HepG2 (cell line): Measurements from ENCODE around the gene LGALS1. TPM values are rescaled to one million over a fixed set of nuclear protein-coding genes. Genes with fewer than 3 reads are reported as not detected.
A peak's percentile ranks its signal among the peaks of the same experiment; 100 is the strongest.

Source experiments
- ARID5B ChIP-seq: IDR thresholded peaks from 2 replicates; pipeline ENCODE4 v1.4.0; 2020; ENCODE audit warnings: mild to moderate bottlenecking, missing genetic modification reagents
- ATF7-NPFF ChIP-seq: sonication (generic); formaldehyde crosslinking; IDR thresholded peaks from 2 replicates; pipeline ENCODE4 v1.8.1; 2023; ENCODE audit warnings: mild to moderate bottlenecking, low read depth, missing genetic modification reagents, moderate library complexity
- CCAR2 ChIP-seq: fragments of 200-400 bp; formaldehyde crosslinking; optimal IDR thresholded peaks from 2 replicates; pipeline ENCODE3; 2018; ENCODE audit warnings: low read depth, mild to moderate bottlenecking, low read length, moderate library complexity
- FOSL1 ChIP-seq: sonication (generic); formaldehyde crosslinking; IDR thresholded peaks from 2 replicates; pipeline ENCODE4 v1.9.0; 2021; ENCODE audit warnings: missing genetic modification reagents, borderline replicate concordance
- MYC ChIP-seq: sonication (generic); formaldehyde crosslinking; IDR thresholded peaks from 2 replicates; pipeline ENCODE4 v1.9.0; 2021; ENCODE audit warnings: missing genetic modification reagents, borderline replicate concordance
- NRL ChIP-seq: sonication (generic); formaldehyde crosslinking; IDR thresholded peaks from 2 replicates; pipeline ENCODE4 v1.5.0; 2020; ENCODE audit warnings: missing genetic modification reagents, mild to moderate bottlenecking, moderate library complexity, borderline replicate concordance
- RFX1 ChIP-seq: fragments of 450-650 bp; IDR thresholded peaks from 2 replicates; pipeline ENCODE4 v1.6.1; 2017
- RFX5 ChIP-seq: IDR thresholded peaks from 2 replicates; pipeline ENCODE4 v1.6.1; 2011; ENCODE audit warnings: low read depth, low read length, improper control_type of control experiment
- SALL2 ChIP-seq: sonication (generic); formaldehyde crosslinking; IDR thresholded peaks from 2 replicates; pipeline ENCODE4 v1.8.1; 2023; ENCODE audit warnings: mild to moderate bottlenecking, missing genetic modification reagents, inconsistent platforms
- ZBTB4 ChIP-seq: sonication (generic); formaldehyde crosslinking; IDR thresholded peaks from 2 replicates; pipeline ENCODE4 v1.4.0; 2020; ENCODE audit warnings: missing genetic modification reagents, mild to moderate bottlenecking, borderline replicate concordance
- ZFY ChIP-seq: sonication (generic); formaldehyde crosslinking; IDR thresholded peaks from 2 replicates; pipeline ENCODE4 v1.4.0; 2020; ENCODE audit warnings: missing genetic modification reagents
- ZNF451 ChIP-seq: sonication (generic); formaldehyde crosslinking; IDR thresholded peaks from 2 replicates; pipeline ENCODE4 v1.5.0; 2020; ENCODE audit warnings: mild to moderate bottlenecking, missing genetic modification reagents
- ZNF710 ChIP-seq: sonication (generic); formaldehyde crosslinking; IDR thresholded peaks from 2 replicates; pipeline ENCODE4 v1.5.0; 2020; ENCODE audit warnings: mild to moderate bottlenecking, missing genetic modification reagents, borderline replicate concordance
- polyA plus RNA-seq, 8 experiments: library from polyadenylated mRNA; depleted of rRNA in 3 of 8; stranded (reverse) in 7 of 8; unstranded in 1 of 8; fragments of >200 nt; fragmentation: Illumina TruSeq in 4 of 8; extraction: Trizol in 4 of 8; gene quantifications; 2 replicates each; pipeline versions ENCODE4 v1.2.1 to v1.2.3, GENCODE V29; 2011 to 2016; ENCODE audit warnings: low read depth in 4 of 8, missing spikeins in 1 of 8, mixed read lengths in 1 of 8; ENCODE audit not compliant: insufficient read depth in 1 of 8
- total RNA-seq, 5 experiments: library from RNA; depleted of rRNA; stranded (reverse); fragments of >200 nt; fragmentation: Illumina TruSeq; extraction: Trizol; gene quantifications; 2 replicates each; pipeline ENCODE4 v1.2.3, GENCODE V29; 2016; ENCODE audit warnings: low read depth in 1 of 5
- TF ChIP-seq, protein P1 (sequence below), 2 experiments: sonication (generic) in 1 of 2; formaldehyde crosslinking in 1 of 2; IDR thresholded peaks; 2 replicates each; pipeline versions ENCODE4 v1.4.0 to v1.6.1; 2018 to 2020; ENCODE audit warnings: missing genetic modification reagents in 2 of 2, borderline replicate concordance in 1 of 2, low read depth in 1 of 2, mild to moderate bottlenecking in 1 of 2, missing biosample characterization in 1 of 2
- TF ChIP-seq, protein P2 (sequence below): sonication (generic); formaldehyde crosslinking; IDR thresholded peaks from 2 replicates; pipeline ENCODE4 v1.5.0; 2020; ENCODE audit warnings: mild to moderate bottlenecking, missing genetic modification reagents, moderate library complexity

Gene LGALS1
- total and polyA plus RNA-seq, 2 of the 13 experiments (the other 11 are each of a cell fraction or from before 2014, with no cell fraction given) = 103 to 858 TPM

DNA sequence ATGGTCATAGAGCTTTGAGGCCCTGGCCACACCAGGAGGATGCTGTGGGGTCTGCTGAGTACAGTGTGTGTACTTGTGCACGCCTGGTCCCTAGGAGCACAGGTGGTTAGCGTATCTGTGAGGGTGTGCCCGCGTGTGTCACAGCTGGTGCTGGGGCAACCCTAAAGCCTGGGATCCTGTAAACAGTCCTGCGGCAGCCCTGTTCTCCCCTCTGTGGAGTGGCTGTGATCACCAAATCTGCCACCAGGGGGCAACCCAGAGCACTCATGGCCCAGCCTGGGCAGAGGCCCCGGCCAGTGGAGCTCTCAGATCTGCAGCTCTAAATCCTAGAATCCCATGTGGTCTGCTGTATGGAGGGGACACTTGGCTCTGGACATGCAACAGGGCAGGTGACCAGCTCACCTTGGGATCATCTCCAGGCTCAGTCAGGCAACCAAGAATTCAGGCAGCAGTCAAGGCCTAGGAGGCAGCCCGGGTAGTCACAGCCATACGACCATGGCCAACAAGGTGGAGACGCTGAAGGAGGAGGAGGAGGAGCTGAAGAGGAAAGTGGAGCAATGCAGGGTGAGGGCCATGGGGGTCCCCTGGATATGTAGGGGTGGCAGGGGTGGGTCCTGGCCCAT lies 32.1 kb upstream of the LGALS1 start (continued):
- TF ChIP-seq ZNF710 = no peak
- TF ChIP-seq MYC (CRISPR knock-in tag) = no peak; the same call in 1 of the 2 replicates
- TF ChIP-seq ARID5B (CRISPR knock-in tag) = no peak
- TF ChIP-seq ATF7-NPFF (CRISPR knock-in tag) = 0 out of 2 replicates have a peak, but pooled peaks have one; percentile 16
- TF ChIP-seq RFX5 = no peak
- TF ChIP-seq ZFY (CRISPR knock-in tag) = peak; percentile 51
- TF ChIP-seq RFX1 = no peak
- TF ChIP-seq CCAR2 = no peak
- peak; percentile 35; the same call in 1 of the 2 replicates for TF ChIP-seq SALL2
- peak; percentile 46; the same call in 1 of the 2 replicates for TF ChIP-seq ZBTB4 (CRISPR knock-in tag)
- TF ChIP-seq, protein P1, sequence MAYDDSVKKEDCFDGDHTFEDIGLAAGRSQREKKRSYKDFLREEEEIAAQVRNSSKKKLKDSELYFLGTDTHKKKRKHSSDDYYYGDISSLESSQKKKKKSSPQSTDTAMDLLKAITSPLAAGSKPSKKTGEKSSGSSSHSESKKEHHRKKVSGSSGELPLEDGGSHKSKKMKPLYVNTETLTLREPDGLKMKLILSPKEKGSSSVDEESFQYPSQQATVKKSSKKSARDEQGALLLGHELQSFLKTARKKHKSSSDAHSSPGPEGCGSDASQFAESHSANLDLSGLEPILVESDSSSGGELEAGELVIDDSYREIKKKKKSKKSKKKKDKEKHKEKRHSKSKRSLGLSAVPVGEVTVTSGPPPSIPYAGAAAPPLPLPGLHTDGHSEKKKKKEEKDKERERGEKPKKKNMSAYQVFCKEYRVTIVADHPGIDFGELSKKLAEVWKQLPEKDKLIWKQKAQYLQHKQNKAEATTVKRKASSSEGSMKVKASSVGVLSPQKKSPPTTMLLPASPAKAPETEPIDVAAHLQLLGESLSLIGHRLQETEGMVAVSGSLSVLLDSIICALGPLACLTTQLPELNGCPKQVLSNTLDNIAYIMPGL (CRISPR knock-in tag; IDR thresholded peaks at IDR 0.05; ENCODE audit: borderline replicate concordance in 1 of 2, low read depth in 1 of 2) = peak; percentile 21 to 40; a peak in 2 of 4 replicates
- TF ChIP-seq NRL (CRISPR knock-in tag) = peak; percentile 64; the same call in 1 of the 2 replicates
- no peak for TF ChIP-seq FOSL1 (CRISPR knock-in tag)
- TF ChIP-seq ZNF451 = no peak
- TF ChIP-seq, protein P2, sequence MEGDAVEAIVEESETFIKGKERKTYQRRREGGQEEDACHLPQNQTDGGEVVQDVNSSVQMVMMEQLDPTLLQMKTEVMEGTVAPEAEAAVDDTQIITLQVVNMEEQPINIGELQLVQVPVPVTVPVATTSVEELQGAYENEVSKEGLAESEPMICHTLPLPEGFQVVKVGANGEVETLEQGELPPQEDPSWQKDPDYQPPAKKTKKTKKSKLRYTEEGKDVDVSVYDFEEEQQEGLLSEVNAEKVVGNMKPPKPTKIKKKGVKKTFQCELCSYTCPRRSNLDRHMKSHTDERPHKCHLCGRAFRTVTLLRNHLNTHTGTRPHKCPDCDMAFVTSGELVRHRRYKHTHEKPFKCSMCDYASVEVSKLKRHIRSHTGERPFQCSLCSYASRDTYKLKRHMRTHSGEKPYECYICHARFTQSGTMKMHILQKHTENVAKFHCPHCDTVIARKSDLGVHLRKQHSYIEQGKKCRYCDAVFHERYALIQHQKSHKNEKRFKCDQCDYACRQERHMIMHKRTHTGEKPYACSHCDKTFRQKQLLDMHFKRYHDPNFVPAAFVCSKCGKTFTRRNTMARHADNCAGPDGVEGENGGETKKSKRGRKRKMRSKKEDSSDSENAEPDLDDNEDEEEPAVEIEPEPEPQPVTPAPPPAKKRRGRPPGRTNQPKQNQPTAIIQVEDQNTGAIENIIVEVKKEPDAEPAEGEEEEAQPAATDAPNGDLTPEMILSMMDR = peak; percentile 92
